ENCODE data around the gene USP54.
"Not testable (repeated sequence)": the region's sequence is repeated elsewhere in the genome, so short reads cannot be mapped to it uniquely, and the experiment has no call there.

Gene USP54

GRCh38 chr10:73586583-73586984 lies 4.6 kb downstream of the USP54 start:
- no peak for DNase-seq

- DNase-seq, result no peak
Measured at GRCh38 chr10:73585327-73585726, 5.8 kb downstream of the USP54 start.

- no peak for DNase-seq
Measured at GRCh38 chr10:73584737-73585136, 6.4 kb downstream of the USP54 start.

DNA sequence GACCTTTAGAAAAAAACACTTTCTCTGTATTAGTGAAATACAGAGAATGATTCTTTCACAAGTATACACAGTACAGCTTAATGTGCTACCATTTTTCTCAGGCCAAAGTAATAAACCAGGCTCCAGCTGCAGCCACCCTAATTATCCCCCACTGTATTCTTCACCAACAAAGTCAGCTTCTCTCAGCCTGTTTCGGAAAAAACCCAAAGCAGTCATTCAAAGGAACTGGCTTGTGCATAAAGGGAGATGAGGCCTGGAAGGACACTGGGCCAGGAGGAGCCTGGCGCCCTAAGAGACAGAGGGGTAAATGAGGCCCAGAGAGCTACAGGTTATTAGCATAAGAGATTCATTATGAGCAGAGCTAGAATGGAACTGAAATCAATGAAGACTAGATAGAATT lies 9.2 kb downstream of the USP54 start:
- no peak for DNase-seq

- DNase-seq, result not testable (repeated sequence)
Measured at GRCh38 chr10:73578927-73579326, 12.2 kb downstream of the USP54 start.

DNA sequence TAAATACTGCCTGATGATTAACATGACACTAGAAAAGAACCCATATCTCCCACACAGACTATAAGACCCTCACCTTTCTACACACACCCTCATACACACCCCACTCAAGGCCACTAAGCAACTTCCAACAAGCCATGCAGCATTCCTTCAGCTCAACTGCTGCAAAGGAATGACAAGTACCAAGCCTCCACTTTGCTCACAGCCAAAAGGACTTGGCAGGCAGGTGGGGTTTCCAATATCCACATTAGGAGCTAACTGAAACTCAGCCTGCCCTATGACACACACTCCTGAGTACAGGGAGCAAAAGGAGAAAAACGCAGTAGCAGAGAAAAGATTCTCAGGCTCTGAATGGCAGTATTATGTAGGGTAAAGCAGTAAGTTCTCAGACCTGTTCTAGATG lies 13.4 kb downstream of the USP54 start:
- peak; percentile 13 for DNase-seq

DNA sequence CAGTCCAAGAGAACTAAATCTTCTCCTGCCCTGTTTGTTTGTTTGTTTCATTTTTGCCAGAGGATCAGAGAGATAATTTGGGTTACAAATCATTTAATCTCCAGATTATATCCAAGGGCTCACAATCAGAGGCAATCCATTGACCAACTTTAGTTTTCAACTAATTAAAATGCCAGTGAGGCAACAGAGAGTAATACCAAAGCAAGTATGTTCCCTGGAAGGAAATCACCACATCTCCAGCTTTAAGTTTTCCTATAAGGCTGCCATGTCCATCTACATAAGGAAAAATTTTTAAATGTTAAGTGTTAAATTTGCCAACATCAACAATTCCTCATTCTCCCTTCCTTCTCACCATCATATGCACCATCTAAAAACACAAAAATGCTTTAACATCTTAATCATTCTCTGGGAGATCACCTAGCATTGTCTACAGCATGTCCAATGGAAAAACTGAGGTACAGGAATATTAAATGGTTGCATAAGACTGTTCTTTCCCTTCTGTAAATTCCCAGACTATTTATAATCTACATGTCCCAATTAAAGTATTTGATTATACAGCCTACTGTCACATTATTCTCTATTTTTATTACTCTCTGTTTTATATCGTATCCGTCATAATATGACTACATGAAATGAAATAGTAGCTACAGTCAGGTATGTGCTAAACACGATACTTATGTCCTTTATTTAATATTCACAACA lies 14.1 kb downstream of the USP54 start:
- DNase-seq, result no peak

GRCh38 chr10:73576178-73576889 lies 14.8 kb downstream of the USP54 start:
- DNase-seq, result peak; percentile 1

- not testable (repeated sequence) for DNase-seq
Measured at GRCh38 chr10:73567025-73567424, 24.1 kb downstream of the USP54 start.

DNA sequence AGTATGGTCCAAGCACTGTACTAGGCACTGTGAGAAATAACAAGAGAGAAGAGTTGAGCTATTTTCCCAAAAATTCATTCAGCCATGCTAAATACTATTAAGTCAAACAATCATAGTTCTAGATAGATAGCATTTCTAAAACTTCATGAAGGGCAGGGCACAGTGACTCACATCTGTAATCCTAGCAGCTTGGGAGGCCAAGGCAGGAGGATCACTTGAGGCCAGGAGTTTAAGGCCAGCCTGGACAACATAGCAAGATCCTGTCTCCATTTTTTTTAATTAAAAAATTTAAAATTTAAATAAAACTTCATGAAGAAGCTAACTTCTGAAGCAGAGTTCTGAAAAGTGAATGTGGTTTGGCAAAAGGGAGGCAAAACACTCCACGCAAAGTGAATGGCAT lies 29.9 kb downstream of the USP54 start:
- DNase-seq, result no peak

DNA sequence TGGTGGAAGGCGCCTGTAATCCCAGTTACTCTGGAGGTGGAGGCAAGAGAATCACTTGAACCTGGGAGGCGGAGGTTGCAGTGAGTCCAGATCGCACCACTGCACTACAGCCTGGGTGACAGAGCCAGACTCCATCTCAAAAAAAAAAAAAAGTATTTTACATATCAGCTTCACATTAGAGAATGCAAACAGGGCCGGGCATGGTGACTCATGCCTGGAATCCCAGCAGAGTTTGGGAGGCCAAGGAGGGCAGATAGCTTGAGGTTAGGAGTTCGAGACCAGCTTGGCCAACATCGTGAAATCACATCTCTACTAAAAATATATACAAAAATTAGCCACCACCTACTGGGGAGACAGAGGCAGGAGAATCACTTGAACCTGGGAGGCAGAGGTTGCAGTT lies 31.6 kb downstream of the USP54 start:
- no peak for DNase-seq

DNA sequence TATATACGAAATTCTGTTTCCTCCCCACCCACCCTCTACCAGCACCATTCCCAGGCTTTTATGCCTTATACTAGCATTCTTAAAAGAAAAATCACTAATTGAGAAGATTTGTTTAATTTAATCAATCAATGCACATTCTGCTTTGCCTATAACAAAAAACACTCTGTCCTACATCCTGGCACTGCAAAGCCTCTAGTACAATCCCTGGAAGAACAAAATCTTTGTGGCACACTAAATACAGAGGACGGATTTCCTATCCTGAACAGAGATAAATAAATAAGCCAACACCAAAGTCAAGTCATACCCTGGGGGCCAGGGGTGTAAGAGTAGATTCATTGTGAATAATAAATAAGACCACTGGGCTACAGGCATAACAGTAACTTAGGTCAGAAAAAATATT lies 34.3 kb downstream of the USP54 start:
- no peak for DNase-seq

DNA sequence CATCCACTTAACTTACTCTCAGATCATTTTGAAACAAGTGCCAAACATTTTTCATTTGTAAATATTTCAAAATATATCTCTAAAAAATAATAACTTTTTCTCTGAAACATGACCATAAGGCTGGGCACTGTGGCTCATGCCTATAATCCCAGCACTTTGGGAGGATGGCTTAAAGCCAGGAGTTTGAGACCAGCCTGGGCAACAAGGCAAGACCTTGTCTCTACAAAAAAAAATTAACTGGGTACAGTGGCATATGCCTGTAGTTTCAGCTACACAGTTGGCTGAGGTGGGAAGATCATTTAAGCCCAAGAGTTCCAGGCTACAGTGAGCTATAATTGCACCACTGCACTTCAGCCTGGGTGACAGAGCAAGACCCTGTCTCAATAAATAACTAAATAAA lies 36.4 kb downstream of the USP54 start:
- DNase-seq, result peak; percentile 4

DNA sequence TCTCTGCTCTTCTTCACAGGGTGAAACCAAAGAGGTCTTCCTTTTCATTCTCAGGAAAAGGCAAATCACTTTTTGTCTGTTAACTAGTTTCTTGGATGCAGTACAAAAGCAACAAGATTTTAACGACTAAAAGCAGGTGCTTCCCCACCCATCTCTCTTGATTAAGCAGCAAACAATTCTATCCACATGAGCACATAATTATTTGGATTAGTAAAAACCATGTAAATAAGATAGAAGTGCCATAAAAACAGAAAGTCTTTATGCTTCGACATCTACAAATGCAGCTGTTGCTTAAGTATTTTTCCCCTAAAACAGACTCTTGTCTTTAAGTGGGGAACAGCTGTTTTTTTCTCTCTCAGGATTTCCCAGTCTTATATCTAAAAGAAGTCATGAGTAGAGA lies 37.4 kb downstream of the USP54 start:
- DNase-seq, result peak; percentile 34

DNA sequence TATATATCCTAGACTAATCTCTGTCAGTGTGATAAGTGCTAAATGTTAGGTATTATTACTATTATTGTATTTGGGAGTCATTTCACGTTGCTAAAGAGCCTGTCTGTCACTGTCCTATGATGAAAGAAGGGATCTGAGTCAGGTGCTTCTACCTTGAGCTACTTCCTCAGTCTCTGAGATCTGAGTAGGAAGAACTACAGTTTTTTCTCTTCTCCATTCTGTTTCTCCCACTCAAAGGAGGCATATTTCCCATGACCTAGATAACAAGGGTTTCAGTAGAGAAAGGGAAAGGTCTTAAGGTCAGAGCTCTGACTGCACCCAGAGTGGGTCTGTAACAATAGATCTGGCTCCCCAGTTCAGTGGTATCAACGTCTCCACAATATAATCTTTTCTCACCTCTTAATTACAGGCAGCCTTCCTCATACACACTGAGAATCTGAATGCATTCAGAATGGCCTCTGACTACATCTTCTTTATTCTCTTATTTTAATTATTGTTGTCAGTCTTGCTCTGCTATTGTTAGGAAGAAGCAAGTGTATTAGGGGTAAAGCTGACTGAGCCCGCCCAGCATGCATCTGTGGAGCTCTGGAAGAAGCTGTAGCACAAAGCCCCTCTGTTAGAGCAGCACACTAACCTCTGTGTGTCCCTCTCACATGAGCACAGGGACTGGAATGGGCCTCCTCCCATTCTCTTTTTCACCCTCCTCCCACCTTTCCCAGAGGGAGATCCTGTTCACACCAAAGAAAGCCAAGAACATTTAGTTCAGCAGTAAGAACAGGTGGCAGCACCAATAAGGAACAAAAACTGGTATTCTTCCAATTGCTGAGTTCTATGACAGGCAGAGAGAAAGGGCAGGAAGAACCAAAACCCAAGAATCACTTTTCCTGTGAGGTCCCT lies 38.1 kb downstream of the USP54 start:
- peak; percentile 6 for DNase-seq

- DNase-seq, result no peak
Measured at GRCh38 chr10:73551515-73551914, 39.6 kb downstream of the USP54 start.

- DNase-seq, result no peak
Measured at GRCh38 chr10:73545357-73545756, 45.8 kb downstream of the USP54 start.

GRCh38 chr10:73537709-73538108 lies 53.4 kb downstream of the USP54 start:
- DNase-seq, result no peak

GRCh38 chr10:73537288-73537687 lies 53.9 kb downstream of the USP54 start:
- DNase-seq, result no peak

DNA sequence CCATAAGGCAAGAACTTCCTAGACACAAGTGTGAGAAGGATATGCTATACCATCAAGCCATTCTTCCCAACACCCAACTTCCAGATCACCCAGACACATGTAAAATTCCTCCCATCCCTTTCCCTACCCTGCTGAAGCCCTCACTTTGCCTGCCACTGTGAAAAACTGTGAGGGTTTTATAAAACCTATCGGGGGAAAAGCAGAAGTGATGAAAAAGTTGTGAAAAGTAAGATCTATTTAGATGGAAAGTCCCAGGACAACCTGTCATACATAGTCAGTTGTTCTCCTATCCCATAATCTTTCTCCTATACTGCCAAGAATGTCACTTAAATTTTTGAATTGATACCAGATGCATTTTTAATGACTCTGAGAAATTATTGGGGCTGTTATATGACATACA lies 56.3 kb downstream of the USP54 start:
- DNase-seq, result no peak

GRCh38 chr10:73529089-73529832 lies 61.9 kb downstream of the USP54 start:
- DNase-seq, result peak; percentile 46

- no peak for DNase-seq
Measured at GRCh38 chr10:73522263-73522662, 68.9 kb downstream of the USP54 start.

GRCh38 chr10:73519336-73519735 lies 71.8 kb downstream of the USP54 start:
- no peak for DNase-seq

All from DMS79 treated with DMSO at 0.1 percent for 48 hours (cell line).